WI38 (cell line): Measurements from ENCODE around the gene LRRFIP1.
"Not testable (repeated sequence)": the region's sequence is repeated elsewhere in the genome, so short reads cannot be mapped to it uniquely, and the experiment has no call there.

Experiments used
- H3K4me3 ChIP-seq: 2 replicates; pipeline ENCODE4 v1.5.1; 2011; ENCODE audit warnings: low read depth, mild to moderate bottlenecking, control low read depth, low read length
- TF ChIP-seq, protein P1 (sequence below): IDR thresholded peaks from 2 replicates; pipeline ENCODE4 v1.5.1; 2012; ENCODE audit warnings: low read depth, mild to moderate bottlenecking, control low read depth, low read length

The LRRFIP1 gene

DNA sequence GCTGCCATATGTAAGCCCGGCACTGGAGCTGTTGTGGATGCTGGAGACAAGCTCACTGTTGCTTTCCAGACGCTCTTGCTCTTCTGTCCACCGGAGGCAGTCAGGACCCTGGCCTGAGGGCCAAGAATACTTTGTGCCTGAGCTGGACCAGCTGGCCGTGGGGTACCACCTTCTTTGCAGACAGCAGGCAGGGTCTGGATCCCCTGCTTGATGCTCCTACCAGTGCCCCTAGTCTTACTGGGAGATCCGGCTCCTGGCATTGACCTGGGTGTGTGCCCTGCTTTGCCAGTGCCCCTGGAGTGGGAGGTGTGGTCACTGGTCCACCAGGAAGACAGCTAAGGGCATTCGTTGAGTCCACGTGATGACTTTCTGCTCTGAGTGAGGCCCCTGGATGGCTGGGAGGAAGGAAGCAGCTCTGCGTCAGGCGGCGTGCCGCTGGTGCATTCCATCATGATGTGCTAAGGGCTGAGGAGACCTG lies 59.3 kb downstream of the LRRFIP1 start:
- TF ChIP-seq, protein P1, sequence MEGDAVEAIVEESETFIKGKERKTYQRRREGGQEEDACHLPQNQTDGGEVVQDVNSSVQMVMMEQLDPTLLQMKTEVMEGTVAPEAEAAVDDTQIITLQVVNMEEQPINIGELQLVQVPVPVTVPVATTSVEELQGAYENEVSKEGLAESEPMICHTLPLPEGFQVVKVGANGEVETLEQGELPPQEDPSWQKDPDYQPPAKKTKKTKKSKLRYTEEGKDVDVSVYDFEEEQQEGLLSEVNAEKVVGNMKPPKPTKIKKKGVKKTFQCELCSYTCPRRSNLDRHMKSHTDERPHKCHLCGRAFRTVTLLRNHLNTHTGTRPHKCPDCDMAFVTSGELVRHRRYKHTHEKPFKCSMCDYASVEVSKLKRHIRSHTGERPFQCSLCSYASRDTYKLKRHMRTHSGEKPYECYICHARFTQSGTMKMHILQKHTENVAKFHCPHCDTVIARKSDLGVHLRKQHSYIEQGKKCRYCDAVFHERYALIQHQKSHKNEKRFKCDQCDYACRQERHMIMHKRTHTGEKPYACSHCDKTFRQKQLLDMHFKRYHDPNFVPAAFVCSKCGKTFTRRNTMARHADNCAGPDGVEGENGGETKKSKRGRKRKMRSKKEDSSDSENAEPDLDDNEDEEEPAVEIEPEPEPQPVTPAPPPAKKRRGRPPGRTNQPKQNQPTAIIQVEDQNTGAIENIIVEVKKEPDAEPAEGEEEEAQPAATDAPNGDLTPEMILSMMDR = peak; percentile 33
- no peak overlapping the region for H3K4me3 ChIP-seq

DNA sequence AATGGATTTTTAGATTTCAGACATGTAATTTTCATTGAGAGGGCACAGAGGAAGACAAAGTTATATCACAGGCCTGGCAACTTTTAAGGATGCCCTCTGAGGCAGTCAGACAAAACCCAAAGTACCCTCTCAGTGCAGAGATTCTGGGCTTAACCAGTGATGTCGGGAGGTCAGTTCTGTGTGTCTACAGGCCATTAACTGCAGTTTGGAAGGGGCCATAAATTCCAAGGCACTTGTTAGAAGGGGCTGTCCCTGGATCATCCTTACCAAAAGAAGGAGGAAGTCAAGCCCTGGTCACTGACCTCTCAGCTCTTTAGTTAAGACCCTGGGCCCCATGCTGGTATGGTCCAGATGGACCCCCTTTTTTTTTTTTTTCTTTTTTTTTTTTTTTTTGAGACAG lies 60.7 kb downstream of the LRRFIP1 start:
- H3K4me3 ChIP-seq = no peak overlapping the region
- TF ChIP-seq, protein P1 = no peak

DNA sequence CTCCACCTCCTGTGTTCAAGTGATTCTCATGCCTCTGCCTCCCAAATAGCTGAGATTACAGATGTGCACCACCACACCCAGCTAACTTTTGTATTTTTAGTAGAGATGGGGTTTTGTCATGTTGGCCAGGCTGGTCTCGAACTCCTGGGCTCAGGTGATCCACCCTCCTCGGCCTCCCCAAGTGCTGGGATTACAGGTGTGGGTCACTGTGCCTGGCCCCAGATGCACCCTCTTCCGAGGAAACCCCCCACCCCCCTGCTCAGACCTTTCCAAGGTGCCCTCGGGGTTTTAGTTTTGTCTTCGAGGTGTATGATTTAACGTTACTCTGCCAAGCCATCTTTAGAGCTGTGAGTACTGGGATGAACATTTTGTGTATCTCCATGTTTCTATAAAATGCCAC lies 61.2 kb downstream of the LRRFIP1 start:
- not testable (repeated sequence) for H3K4me3 ChIP-seq

DNA sequence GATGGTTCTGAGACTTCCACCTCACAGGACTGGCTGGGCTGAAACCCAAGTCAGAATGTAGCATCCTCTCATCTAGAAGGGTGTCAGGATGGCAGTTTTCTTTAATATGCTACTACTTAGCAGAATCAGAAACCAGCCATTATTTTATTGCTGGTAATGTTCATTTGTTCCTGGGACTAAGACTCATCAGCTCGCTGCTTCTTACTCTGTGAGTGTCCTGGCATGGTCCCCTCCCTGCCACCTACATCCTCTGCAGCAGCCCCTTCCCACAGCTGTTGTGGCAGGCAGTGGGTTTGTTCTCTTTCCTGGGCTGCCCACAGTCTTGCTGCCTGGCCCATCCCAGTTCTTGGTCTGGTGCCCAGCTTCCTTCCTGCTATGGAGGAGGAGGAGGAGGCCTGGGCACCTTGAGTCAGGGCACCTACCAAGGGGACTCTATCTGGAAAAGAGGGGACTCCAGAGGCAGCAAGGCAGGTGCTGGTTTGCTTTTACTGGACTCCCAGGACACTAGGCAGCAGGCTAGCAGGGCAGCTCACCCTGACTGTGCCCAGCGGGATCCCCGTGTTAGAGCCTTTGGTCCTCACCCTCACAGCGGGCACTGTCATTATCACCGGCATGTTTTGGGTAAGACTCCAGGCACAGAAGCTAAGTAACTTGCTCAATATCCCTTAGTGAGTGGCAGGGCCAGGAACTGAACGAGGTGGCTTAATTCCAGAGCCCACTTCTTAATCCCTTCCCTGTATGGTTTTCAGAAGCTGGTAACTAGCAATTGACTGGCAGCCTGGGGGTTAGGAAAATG lies 62.1 kb downstream of the LRRFIP1 start:
- H3K4me3 ChIP-seq = no peak overlapping the region
- TF ChIP-seq, protein P1 = no peak

DNA sequence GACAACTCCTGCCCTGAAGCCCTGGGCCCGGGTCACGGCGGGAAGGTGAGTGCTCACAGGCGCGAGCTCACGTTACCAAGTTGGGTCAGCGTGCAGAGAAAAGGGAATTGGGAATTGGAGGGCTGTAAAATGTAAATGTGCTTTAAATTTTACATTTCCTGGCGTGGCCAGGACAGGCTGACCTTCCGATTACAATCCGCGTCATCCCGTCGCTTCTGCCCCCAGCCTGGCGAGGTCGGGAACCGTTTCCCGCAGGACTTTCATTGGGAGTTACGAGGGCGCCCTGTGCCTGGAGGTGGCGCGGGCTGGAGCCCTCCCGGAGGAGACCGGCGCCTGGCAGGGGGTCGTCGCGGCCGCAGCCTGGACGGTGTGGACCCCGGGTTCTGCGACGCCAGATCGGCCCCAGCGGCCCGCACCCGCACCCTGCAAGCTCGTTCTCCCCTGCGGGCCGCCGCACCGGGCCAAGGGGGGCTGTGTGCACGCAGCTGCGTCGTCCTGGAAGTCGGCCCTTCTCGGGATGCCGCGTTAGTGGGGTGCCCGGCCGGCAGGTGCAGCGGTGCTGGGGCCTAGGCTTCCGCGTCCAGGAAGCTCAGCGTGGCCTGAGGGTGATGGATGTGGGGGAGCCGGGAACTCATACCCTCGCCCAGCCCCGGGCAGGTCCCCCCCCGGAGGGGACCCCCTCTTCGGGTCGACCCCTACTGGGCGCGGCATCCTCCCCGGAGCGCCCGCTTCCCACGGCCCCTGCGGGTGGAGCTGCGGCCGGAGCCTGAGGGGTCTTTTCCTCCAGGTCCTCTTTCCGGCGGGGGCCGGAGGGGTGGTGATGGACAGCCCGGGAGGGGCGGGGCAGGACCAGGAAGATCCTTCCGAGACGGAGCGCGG lies 63.9 kb downstream of the LRRFIP1 start:
- H3K4me3 ChIP-seq = peak overlapping the region; percentile 70
- TF ChIP-seq, protein P1 = no peak

DNA sequence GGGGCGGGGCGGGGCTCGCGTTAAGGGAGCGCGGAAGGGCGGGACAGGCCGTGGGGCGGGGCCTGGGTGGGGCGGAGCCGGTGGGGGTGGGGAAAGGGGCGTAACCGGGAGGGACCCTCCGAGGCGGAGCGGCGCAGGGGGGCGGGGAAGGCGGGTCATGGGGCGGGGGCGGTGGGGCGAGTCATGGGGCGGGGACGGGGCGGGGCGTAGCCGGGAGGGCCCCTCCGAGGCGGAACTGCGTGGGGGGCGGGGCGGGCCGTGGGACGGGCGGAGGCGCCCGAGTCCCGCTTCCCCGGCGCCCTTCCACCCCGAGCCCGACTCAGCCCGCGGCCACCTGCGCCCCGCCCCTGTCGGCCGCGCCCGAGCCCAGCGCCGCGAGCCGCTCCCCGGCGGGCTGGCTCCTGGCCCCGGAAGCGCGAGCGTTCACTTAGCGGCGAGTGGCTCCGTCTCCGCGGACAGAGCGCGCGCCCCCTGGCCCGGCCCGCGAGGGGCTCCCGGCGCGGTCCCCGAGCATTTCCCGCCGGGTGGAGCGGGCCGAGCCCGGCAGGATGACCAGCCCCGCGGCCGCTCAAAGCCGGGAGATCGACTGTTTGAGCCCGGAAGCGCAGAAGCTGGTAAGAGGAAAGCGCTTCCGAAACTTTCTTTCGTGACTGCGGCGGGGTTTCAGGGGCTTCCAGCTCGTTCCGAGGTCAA lies 64.7 kb downstream of the LRRFIP1 start:
- TF ChIP-seq, protein P1 = no peak

DNA sequence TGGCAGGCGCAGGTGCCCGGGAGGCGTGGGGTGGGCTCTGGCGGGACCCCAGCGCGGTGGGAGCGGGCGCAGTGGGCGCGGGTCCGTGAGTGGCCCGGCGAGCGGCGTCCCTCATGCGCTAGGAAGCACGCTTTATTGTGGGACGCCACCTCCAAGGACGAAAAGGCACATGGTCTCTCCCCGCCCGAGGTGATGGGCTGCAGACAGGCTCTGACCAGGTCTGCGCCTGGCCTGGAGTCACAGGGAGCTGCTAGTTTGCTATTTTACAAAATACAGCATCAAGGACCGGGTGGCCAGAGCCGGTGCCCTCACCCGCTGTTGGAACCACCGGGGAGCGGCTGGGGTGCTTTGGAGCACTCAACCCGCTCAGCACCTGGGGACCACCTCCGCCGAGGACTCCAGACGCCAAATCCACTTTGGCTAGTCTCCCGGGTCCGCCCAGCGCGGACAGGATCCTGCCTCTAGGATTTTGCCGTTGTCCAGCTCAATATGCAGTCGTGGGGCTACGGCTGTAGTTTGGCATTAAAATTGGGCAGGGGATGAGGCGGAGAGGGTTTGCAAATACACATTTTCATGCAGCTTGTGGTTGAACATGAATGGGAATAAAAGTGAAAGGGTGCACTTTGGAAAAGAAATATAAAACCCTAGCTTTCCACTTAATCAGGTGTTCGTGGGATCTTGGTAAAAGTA lies 65.4 kb downstream of the LRRFIP1 start:
- H3K4me3 ChIP-seq = peak overlapping the region; percentile 95
- TF ChIP-seq, protein P1 = no peak

More for the DNA sequence above, 64.7 kb downstream of the LRRFIP1 start:
- H3K4me3 ChIP-seq = peak overlapping the region; percentile 95
